Upper lobe of left lung (tissue), 6 donors: ENCODE data around the gene RNFT2. TPM values are rescaled to one million over a fixed set of nuclear protein-coding genes. Genes with fewer than 3 reads are reported as not detected.
A peak's percentile ranks its signal among the peaks of the same experiment; 100 is the strongest.

Experiments used
- ATAC-seq, 2 donors: fragments of 200-7000 bp; cut with Tn5 transposase; one replicate each; pipeline ENCODE4 v1.9.1; 2022; ENCODE audit warnings: mild to moderate bottlenecking in 2 of 2, moderate library complexity in 2 of 2; ENCODE audit not compliant: low FRiP score in 2 of 2
- DNase-seq, 2 donors: peaks; one replicate each; pipeline ENCODE4 v3.0.0-alpha.2; 2019 to 2020
- H3K27ac ChIP-seq, 4 donors: fragments of 200-600 bp; sonication (generic); one replicate each; pipeline ENCODE4 v1.5.1; 2016 to 2019
- H3K27me3 ChIP-seq, 4 donors: fragments of 200-600 bp; sonication (generic); one replicate each; pipeline ENCODE4 v1.5.1; 2017 to 2019
- H3K36me3 ChIP-seq, 4 donors: fragments of 200-600 bp; sonication (generic); one replicate each; pipeline ENCODE4 v1.5.1; 2016 to 2019
- H3K4me1 ChIP-seq, 4 donors: fragments of 200-600 bp; sonication (generic); one replicate each; pipeline ENCODE4 v1.5.1; 2018 to 2019
- H3K4me3 ChIP-seq, 4 donors: fragments of 200-600 bp; sonication (generic); one replicate each; pipeline ENCODE4 v1.5.1; 2017 to 2019; ENCODE audit warnings: mild to moderate bottlenecking in 2 of 4, moderate library complexity in 1 of 4
- H3K9me3 ChIP-seq, 4 donors: fragments of 200-600 bp; sonication (generic); one replicate each; pipeline ENCODE4 v1.5.1; 2018 to 2019
- EP300 ChIP-seq, 4 donors: sonication (generic); formaldehyde crosslinking; IDR thresholded peaks; one replicate each; pipeline ENCODE4 v1.5.1; 2017; ENCODE audit warnings: antibody characterized with exemption in 4 of 4, control low read depth in 2 of 4
- POLR2A ChIP-seq, 4 donors: fragments of 450-650 bp; IDR thresholded peaks; one replicate each; pipeline ENCODE4 v1.5.1; 2016 to 2017; ENCODE audit warnings: antibody characterized with exemption in 4 of 4, mild to moderate bottlenecking in 2 of 4
- POLR2AphosphoS5 ChIP-seq, 2 donors: sonication (generic); formaldehyde crosslinking; IDR thresholded peaks; one replicate each; pipeline ENCODE4 v1.5.1; 2017; ENCODE audit warnings: antibody characterized with exemption in 2 of 2
- WGBS, 2 donors: methylation state at CpG; one replicate each; pipeline ENCODE4 v1.1.5; 2017 to 2018; 5-methylcytosine and 5-hydroxymethylcytosine counted together
- total RNA-seq, 6 donors: library from RNA; depleted of rRNA in 4 of 6; stranded (reverse); fragments of >200 nt in 4 of 6; gene quantifications; one replicate each; pipeline versions ENCODE4 v1.1.0 to v1.2.1, GENCODE V29; 2016 to 2021
- TF ChIP-seq, protein P1 (sequence below), 6 experiments: fragments of 450-650 bp in 4 of 6; fragments of 200-600 bp in 2 of 6; sonication (generic) in 2 of 6; IDR thresholded peaks; one replicate each; pipeline ENCODE4 v1.5.1; 2016 to 2019; ENCODE audit warnings: antibody characterized with exemption in 6 of 6
- donor health status: DM: no; HTN: no; CAD: no; lungs with moderate emphysema.
- donor health status: DM: no; HTN: yes; CAD: no; lungs with severe emphysema.

The RNFT2 gene
- total RNA-seq, 6 donors from 2014 or later = 0.91 to 4.8 (median 2.1) TPM

DNA sequence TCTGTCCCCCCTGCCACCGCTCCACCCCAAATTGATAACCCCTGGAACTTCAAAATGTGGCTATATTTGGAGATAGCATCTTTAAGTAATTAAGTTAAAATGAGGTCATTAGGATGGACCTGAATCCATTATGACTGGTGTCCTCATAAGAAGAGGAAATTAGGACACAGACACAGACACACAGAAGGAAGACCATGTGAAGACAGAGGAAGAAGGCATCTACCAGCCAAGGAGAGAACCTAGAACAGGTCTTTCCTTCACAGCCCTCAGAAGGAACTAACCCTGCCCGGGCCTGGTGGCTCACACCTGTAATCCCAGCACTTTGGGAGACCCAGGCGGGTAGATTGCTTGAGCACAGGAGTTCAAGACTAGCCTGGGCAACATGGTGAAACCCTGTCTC, 146.8 kb downstream of the RNFT2 start:
- Histone ChIP-seq H3K9me3 (no peaks in the 10 kb centered on the region), H3K36me3 (no peaks in the 10 kb centered on the region), H3K27ac (no peak overlapping the region), H3K4me3 (no peak overlapping the region), H3K27me3 (peaks cover 0 to 29% (median 16%) of the 10 kb centered on the region in 4 donors), H3K4me1 (peaks cover 17 to 29% (median 20%) of the 10 kb centered on the region in 4 donors)
- TF ChIP-seq POLR2A (IDR thresholded peaks at IDR 0.05) (no peak), POLR2AphosphoS5 (IDR thresholded peaks at IDR 0.05) (no peak), EP300 (IDR thresholded peaks at IDR 0.05) (no peak)
- TF ChIP-seq, protein P1, sequence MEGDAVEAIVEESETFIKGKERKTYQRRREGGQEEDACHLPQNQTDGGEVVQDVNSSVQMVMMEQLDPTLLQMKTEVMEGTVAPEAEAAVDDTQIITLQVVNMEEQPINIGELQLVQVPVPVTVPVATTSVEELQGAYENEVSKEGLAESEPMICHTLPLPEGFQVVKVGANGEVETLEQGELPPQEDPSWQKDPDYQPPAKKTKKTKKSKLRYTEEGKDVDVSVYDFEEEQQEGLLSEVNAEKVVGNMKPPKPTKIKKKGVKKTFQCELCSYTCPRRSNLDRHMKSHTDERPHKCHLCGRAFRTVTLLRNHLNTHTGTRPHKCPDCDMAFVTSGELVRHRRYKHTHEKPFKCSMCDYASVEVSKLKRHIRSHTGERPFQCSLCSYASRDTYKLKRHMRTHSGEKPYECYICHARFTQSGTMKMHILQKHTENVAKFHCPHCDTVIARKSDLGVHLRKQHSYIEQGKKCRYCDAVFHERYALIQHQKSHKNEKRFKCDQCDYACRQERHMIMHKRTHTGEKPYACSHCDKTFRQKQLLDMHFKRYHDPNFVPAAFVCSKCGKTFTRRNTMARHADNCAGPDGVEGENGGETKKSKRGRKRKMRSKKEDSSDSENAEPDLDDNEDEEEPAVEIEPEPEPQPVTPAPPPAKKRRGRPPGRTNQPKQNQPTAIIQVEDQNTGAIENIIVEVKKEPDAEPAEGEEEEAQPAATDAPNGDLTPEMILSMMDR (IDR thresholded peaks at IDR 0.05) = no peak
- WGBS, 2 donors = 86 to 89% methylated on average over 3 of the region's 3 CpGs
- DNase-seq = no peak
- ATAC-seq = no peak

DNA sequence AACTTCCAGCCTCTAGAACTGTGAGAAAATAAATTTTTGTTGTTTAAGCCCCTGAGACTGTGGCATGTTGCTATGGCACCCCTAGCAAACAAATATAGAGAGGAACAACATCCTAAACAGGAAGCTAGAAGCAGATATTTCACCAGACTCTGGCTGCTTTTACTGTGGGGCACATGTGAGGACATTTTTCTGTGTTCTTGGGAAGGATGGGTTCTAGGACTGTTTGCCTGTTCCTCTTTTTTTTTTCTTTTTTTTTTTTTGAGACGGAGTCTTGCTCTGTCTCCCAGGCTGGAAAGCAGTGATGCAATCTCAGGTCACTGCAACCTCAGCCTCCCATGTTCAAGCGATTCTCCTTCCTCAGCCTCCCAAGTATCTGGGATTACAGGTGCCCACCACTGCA, 147.4 kb downstream of the RNFT2 start:
- no peak for TF ChIP-seq POLR2A (IDR thresholded peaks at IDR 0.05)
- TF ChIP-seq, protein P1 (IDR thresholded peaks at IDR 0.05) = no peak
- TF ChIP-seq EP300 (IDR thresholded peaks at IDR 0.05) = no peak
- TF ChIP-seq POLR2AphosphoS5 (IDR thresholded peaks at IDR 0.05) = no peak
- Histone ChIP-seq H3K27ac (no peak overlapping the region), H3K36me3 (no peaks in the 10 kb centered on the region), H3K4me1 (peaks cover 13 to 23% (median 15%) of the 10 kb centered on the region in 4 donors), H3K4me3 (no peak overlapping the region), H3K9me3 (no peaks in the 10 kb centered on the region), H3K27me3 (peaks cover 0 to 24% (median 13%) of the 10 kb centered on the region in 4 donors)
- WGBS, 2 donors = 51 to 74% methylated on average over 2 of the region's 2 CpGs
- ATAC-seq = peak in 1 of 2 donors; percentile 44
- DNase-seq = no peak

- H3K36me3 ChIP-seq = no peaks in the 10 kb centered on the region
- no peak overlapping the region for H3K27ac ChIP-seq
- ATAC-seq (no peak), DNase-seq (no peak)
- no peak overlapping the region for H3K4me3 ChIP-seq
- no peaks in the 10 kb centered on the region for H3K9me3 ChIP-seq
- H3K4me1 ChIP-seq = peaks cover 0 to 5% (median 0%) of the 10 kb centered on the region in 4 donors
- no peak for TF ChIP-seq POLR2A (IDR thresholded peaks at IDR 0.05)
- TF ChIP-seq EP300 (IDR thresholded peaks at IDR 0.05) = no peak
- no peak for TF ChIP-seq POLR2AphosphoS5 (IDR thresholded peaks at IDR 0.05)
- TF ChIP-seq, protein P1 (IDR thresholded peaks at IDR 0.05) = no peak
- WGBS, 2 donors = 86 to 94% methylated on average over 1 of the region's 1 CpG
- peaks cover 0 to 11% (median 0%) of the 10 kb centered on the region in 4 donors for H3K27me3 ChIP-seq
Measured at GRCh38 chr12:116887244-116887643, 149.1 kb downstream of the RNFT2 start.

DNA sequence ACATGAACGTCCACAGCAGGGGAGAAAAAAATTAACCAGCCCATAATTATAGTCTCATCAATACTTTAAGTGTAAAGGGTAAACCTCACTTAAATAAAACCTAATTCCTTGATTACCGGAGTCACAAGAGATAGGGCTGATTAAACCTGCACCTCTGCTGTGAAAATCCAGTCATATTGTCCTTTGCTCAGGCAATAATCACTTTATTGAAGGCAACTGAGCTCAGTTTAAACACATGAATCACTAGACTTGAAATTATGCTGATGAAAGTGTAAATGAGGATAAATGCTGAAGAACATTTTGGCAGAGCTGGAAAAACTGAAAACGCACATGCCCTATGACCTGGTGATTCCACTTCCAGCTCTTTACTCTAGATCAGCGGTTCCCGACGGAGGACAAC, 149.8 kb downstream of the RNFT2 start:
- peaks cover 0 to 6% (median 0%) of the 10 kb centered on the region in 4 donors for H3K27me3 ChIP-seq
- TF ChIP-seq, protein P1 (IDR thresholded peaks at IDR 0.05) = no peak
- TF ChIP-seq POLR2AphosphoS5 (IDR thresholded peaks at IDR 0.05) = no peak
- TF ChIP-seq EP300 (IDR thresholded peaks at IDR 0.05) = no peak
- TF ChIP-seq POLR2A (IDR thresholded peaks at IDR 0.05) = no peak
- no peaks in the 10 kb centered on the region for H3K9me3 ChIP-seq
- no peaks in the 10 kb centered on the region for H3K36me3 ChIP-seq
- H3K4me1 ChIP-seq = no peaks in the 10 kb centered on the region
- DNase-seq = no peak
- ATAC-seq = no peak
- H3K4me3 ChIP-seq = no peak overlapping the region
- H3K27ac ChIP-seq = no peak overlapping the region
- WGBS, 2 donors = 81% methylated on average over 6 of the region's 6 CpGs

DNA sequence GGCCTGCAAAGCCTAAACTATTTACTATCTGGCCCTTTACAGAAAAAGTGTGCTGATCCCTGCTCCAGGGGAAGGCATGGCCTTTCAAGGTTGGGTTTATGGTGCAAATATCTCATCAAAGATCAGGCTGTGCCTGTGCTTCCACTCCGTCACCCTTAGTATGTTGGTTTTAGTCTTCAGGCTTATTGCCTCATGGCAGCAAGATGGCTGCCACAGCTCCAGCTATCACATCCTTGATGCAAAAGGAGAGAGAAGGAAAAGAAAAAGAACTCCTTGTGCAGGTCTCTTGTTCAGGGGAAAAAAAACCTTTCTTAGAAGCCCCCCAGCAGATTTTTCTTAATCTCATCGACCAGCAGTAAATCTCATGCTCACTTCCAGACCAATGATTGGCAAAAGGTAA, 152.2 kb downstream of the RNFT2 start:
- 97 to 98% methylated on average over 2 of the region's 2 CpGs for WGBS, 2 donors
- no peak for TF ChIP-seq EP300 (IDR thresholded peaks at IDR 0.05)
- TF ChIP-seq, protein P1 (IDR thresholded peaks at IDR 0.05) = no peak
- TF ChIP-seq POLR2AphosphoS5 (IDR thresholded peaks at IDR 0.05) = no peak
- no peak for TF ChIP-seq POLR2A (IDR thresholded peaks at IDR 0.05)
- Histone ChIP-seq H3K36me3 (no peaks in the 10 kb centered on the region), H3K4me1 (no peaks in the 10 kb centered on the region), H3K27me3 (no peaks in the 10 kb centered on the region), H3K9me3 (no peaks in the 10 kb centered on the region), H3K27ac (no peak overlapping the region), H3K4me3 (no peak overlapping the region)
- no peak for DNase-seq
- no peak for ATAC-seq
